Activated CD4-positive, alpha-beta memory T cell treated with anti-CD3 and anti-CD28 coated beads for 36 hours (primary cell): ENCODE data around the gene ZNF385A. TPM values are rescaled to one million over a fixed set of nuclear protein-coding genes. Genes with fewer than 3 reads are reported as not detected.
A peak's percentile ranks its signal among the peaks of the same experiment; 100 is the strongest.
"Not testable (repeated sequence)": the region's sequence is repeated elsewhere in the genome, so short reads cannot be mapped to it uniquely, and the experiment has no call there.

Experiments
- CTCF ChIA-PET: fragments of 350-600 bp; sonication (Branson Sonifier 250); formaldehyde crosslinking; loops from one replicate; lab custom pipeline; 2021; ENCODE audit warnings: antibody characterized with exemption, inconsistent platforms; lab: Charles Lee
- POLR2A ChIA-PET: fragments of 350-600 bp; sonication (Branson Sonifier 250); formaldehyde crosslinking; loops from one replicate; lab custom pipeline; 2021; ENCODE audit warnings: antibody characterized with exemption; lab: Charles Lee
- DNase-seq: peaks from one replicate; pipeline ENCODE4 v3.0.0-alpha.2; 2020
- H3K27ac Mint-ChIP-seq: one replicate; pipeline ENCODE4 v1.8.0; 2021; ENCODE audit warnings: mixed read lengths
- H3K27me3 Mint-ChIP-seq: one replicate; pipeline ENCODE4 v1.8.0; 2021; ENCODE audit warnings: mixed read lengths
- H3K36me3 Mint-ChIP-seq: one replicate; pipeline ENCODE4 v1.8.0; 2021; ENCODE audit warnings: mixed read lengths
- H3K4me1 Mint-ChIP-seq: one replicate; pipeline ENCODE4 v1.8.0; 2021; ENCODE audit warnings: low read depth, mixed read lengths
- H3K4me3 Mint-ChIP-seq: one replicate; pipeline ENCODE4 v1.8.0; 2021; ENCODE audit warnings: mild to moderate bottlenecking, mixed read lengths
- H3K9me3 Mint-ChIP-seq: one replicate; pipeline ENCODE4 v1.8.0; 2021; ENCODE audit warnings: mixed read lengths
- intact Hi-C: fragments of 100-400 bp; cut with micrococcal nuclease; formaldehyde crosslinking; loops from one replicate; pipeline ENCODE4 v1.15.1; 2023
- total RNA-seq, 2 experiments: library from RNA; stranded (reverse); gene quantifications; one replicate each; pipeline ENCODE4 v1.2.3, GENCODE V29; 2021

ZNF385A gene
- total RNA-seq, 2 experiments from 2014 or later, result 1.3 TPM

DNA sequence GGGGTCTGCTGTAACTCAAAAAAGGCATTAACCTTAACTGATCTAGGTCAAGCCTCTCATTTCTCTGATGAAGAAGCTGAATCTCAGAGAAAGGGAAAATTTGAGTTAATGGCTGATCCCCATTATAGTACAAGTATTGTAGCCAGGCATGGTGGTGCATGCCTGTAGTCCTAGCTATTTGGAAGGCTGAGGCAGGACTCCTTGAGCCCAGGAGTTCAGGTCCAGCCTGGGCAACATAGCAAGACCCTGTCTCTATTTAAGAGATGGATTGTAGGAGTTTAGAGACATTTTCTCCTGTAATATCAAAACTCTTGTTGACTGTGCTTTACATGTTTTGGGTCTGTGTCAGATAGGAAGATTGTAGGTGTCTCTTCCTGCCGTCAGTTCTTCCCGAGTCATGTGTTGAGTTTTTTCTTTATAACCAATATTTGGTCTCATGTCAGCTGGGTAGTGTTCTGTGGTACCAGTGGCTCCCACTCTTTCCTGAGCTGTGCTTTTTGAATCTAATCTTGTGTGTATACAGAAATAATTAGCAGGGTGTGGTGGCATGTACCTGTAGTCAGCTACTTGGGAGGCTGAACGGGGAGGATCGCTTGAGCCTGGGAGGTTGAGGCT lies 51.0 kb downstream of the ZNF385A start:
- intact Hi-C loops, result no loop called here
- H3K36me3 Mint-ChIP-seq, result peaks cover 2% of the 10 kb centered on the region
- ChIA-PET CTCF (interaction anchor here (1.0 to 6.8 kb wide), 11 partner anchors 8 to 113 kb away, joined by 3 to 84 read pairs (median 6); partner anchors contain the start of gene COPZ1), POLR2A (interaction anchor here (0.7 to 2.1 kb wide), 3 partner anchors 8 to 54 kb away, joined by 3 to 8 read pairs (median 4); partner anchors contain the start of genes CBX5 and COPZ1)
- no peak for DNase-seq
- H3K27ac Mint-ChIP-seq, result no peak overlapping the region
- H3K27me3 Mint-ChIP-seq, result no peaks in the 10 kb centered on the region
- H3K9me3 Mint-ChIP-seq, result no peaks in the 10 kb centered on the region
- H3K4me1 Mint-ChIP-seq, result peaks cover 45% of the 10 kb centered on the region
- H3K4me3 Mint-ChIP-seq, result no peak overlapping the region

DNA sequence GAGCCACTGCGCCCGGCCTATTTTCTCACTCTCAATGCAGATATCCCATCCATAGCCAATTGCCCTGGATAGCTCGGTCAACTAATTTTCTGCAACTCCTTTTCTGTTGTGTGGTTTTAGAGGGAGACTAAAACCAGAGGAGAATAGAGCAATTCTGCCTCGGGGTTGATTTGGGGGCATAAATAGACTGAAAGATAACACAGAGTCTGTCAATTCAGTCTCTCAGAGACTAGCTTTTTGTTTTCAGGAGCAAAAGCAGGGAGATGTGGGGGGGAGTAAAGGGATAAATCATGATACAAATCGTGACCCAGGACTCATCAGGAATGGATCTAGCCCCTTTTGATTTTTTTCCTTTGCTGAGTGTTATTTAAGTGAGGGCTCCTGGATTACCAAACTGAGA lies 53.1 kb downstream of the ZNF385A start:
- peaks cover 2% of the 10 kb centered on the region for H3K36me3 Mint-ChIP-seq
- H3K4me1 Mint-ChIP-seq, result peaks cover 49% of the 10 kb centered on the region
- ChIA-PET POLR2A (no interaction called here), CTCF (interaction anchor here (1.8 to 3.1 kb wide), 4 partner anchors 26 to 80 kb away, joined by 4 to 14 read pairs (median 6); no protein-coding TSS in a partner anchor)
- no peak for DNase-seq
- H3K27me3 Mint-ChIP-seq, result no peaks in the 10 kb centered on the region
- peak overlapping the region; percentile 56 for H3K27ac Mint-ChIP-seq
- no peaks in the 10 kb centered on the region for H3K9me3 Mint-ChIP-seq
- intact Hi-C loops, result no loop called here
- no peak overlapping the region for H3K4me3 Mint-ChIP-seq

DNA sequence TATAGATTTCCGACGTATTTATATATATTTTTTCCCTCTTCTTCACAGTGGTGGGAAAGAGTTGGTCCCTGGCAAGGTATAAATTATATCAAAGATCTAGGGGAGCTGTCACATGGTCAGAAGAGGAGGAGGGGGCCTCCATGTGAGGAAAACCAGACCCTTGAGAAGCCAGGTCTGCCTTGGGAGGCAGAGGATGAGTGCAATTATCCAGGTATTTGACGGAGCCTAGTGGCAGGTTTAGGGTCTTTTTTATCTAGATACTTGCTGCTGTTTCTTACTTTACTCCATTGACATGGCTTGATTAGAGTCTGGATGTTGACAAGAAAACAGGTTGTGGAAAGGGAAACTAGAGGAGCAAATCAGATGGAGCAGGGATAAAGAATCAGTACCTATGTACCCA lies 54.1 kb downstream of the ZNF385A start:
- peaks cover 49% of the 10 kb centered on the region for H3K4me1 Mint-ChIP-seq
- H3K27me3 Mint-ChIP-seq, result no peaks in the 10 kb centered on the region
- no peak overlapping the region for H3K4me3 Mint-ChIP-seq
- H3K36me3 Mint-ChIP-seq, result peaks cover 2% of the 10 kb centered on the region
- no peaks in the 10 kb centered on the region for H3K9me3 Mint-ChIP-seq
- intact Hi-C loops, result no loop called here
- CTCF ChIA-PET, result interaction anchor here (1.8 to 3.5 kb wide), 3 partner anchors 27 to 38 kb away, joined by 4 to 11 read pairs (median 5); no protein-coding TSS in a partner anchor
- DNase-seq, result no peak
- POLR2A ChIA-PET, result no interaction called here
- peak overlapping the region; percentile 71 for H3K27ac Mint-ChIP-seq

DNA sequence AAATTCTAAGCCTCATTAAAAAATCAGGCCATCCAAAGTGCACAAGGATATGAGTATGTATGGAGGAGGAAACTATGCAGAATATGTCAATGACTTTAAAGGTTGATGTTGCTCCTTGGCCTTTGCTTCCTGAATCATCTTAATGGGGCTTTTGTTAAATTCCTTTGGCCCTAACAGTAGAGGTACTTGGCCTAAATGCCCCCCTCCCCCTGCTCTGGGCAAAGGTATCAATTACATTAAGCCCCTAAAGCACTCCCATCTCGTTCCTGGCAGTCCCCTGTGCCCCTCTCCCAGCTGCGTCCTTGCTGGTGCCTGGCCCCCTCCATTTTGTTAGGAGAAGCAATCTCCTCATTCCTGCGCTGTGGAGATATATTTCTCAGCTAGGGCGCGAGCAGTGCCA lies 54.8 kb downstream of the ZNF385A start:
- intact Hi-C loops, result no loop called here
- ChIA-PET POLR2A (interaction anchor here (1.8 kb wide), 1 partner anchor 41 kb away, joined by 6 read pairs; no protein-coding TSS in a partner anchor), CTCF (interaction anchor here (1.0 to 3.5 kb wide), 5 partner anchors 28 to 345 kb away, joined by 4 to 11 read pairs (median 5); partner anchors contain the start of gene HOXC10)
- H3K4me1 Mint-ChIP-seq, result peaks cover 54% of the 10 kb centered on the region
- peaks cover 2% of the 10 kb centered on the region for H3K36me3 Mint-ChIP-seq
- no peak overlapping the region for H3K4me3 Mint-ChIP-seq
- no peaks in the 10 kb centered on the region for H3K27me3 Mint-ChIP-seq
- H3K27ac Mint-ChIP-seq, result no peak overlapping the region
- no peak for DNase-seq
- no peaks in the 10 kb centered on the region for H3K9me3 Mint-ChIP-seq

DNA sequence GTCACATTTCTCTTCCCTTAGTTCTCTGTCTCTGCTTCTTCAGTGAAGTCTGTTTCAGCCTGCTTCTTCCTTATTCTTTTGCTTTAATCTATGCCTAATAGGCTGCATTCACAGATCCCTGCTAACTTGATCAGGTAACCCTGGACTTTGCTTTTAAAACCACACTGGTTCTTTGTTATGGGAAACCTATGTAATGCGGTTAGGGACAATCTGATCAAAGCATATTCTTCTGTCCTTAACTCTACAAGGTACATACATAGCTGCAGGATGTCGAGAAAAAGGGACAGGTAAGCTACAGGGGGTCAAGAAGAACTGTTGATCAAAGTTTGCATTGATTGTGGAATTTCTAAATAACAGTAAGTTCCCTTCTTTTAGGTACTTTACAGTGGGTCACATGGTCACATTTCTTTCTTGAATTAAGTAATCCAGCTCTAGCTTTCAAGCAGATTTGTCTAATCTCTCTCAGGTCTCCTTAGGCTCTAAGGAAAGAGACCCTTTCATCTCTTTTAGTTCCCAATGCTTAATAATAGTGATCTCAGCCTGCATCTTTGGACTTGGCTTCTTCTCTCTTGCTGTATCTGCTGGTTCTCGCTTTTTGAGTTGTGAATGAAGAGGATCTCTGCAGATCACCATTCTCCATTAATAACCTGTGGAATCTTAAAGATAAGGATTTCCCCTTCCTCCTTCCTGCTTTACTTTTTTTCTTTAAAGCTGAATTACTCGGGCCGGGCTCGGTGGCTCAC lies 55.8 kb downstream of the ZNF385A start:
- H3K4me1 Mint-ChIP-seq, result peaks cover 57% of the 10 kb centered on the region

DNA sequence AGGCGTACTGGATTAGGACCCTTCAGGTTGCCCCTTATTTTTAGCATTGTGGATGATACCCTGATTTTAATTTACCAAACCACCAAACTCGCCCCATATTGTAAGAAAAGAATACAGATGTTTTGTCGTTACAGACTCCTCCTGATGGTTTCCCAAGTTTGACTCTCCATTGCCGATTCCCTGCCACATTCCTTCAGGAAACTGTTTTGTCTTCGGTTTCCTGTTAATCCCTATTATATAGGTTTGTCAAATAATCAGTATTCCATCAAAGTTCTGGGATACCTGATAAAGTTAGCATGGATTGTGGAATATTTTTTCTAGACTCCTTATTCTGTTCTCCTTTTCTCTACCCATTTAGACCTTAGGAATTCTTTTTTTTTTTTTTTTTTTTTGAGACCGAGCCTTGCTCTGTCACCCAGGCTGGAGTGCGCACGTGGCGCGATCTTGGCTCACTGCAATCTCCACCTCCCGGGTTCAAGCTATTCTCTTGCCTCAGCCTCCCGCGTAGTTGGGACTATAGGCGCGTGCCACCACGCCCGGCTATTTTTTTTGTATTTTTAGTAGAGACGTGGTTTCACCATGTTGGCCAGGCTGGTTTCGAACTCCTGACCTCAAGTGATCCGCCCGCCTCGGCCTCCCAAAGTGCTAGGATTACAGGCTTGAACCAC lies 59.0 kb downstream of the ZNF385A start:
- ChIA-PET POLR2A (interaction anchor here (0.7 to 1.3 kb wide), 7 partner anchors 9 to 74 kb away, joined by 3 to 11 read pairs (median 4); no protein-coding TSS in a partner anchor), CTCF (interaction anchor here (0.7 to 5.6 kb wide), 36 partner anchors 10 to 168 kb away, joined by 3 to 84 read pairs (median 6); partner anchors contain the start of genes CBX5, HNRNPA1 and NFE2)
- intact Hi-C loops, result loop anchor here (1.0 to 2.0 kb wide), 2 partner anchors 43 to 45 kb away; partner anchors contain the start of genes CBX5 and HNRNPA1
- Mint-ChIP-seq H3K4me1 (peaks cover 40% of the 10 kb centered on the region), H3K4me3 (peak overlapping the region; percentile 95), H3K27ac (peak overlapping the region; percentile 84)
- H3K27me3 Mint-ChIP-seq, H3K36me3 Mint-ChIP-seq, DNase-seq, H3K9me3 Mint-ChIP-seq: not testable (repeated sequence)

More for the DNA sequence above, 55.8 kb downstream of the ZNF385A start:
- CTCF ChIA-PET, result interaction anchor here (0.7 to 5.6 kb wide), 6 partner anchors 7 to 344 kb away, joined by 3 to 84 read pairs (median 7); partner anchors contain the start of gene HOXC10
- no peak for DNase-seq
- intact Hi-C loops, result no loop called here
- peaks cover 2% of the 10 kb centered on the region for H3K36me3 Mint-ChIP-seq
- POLR2A ChIA-PET, result interaction anchor here (1.8 kb wide), 1 partner anchor 40 kb away, joined by 6 read pairs; no protein-coding TSS in a partner anchor
- peak overlapping the region; percentile 71 for H3K27ac Mint-ChIP-seq
- no peak overlapping the region for H3K4me3 Mint-ChIP-seq
- H3K9me3 Mint-ChIP-seq, result no peaks in the 10 kb centered on the region
- no peaks in the 10 kb centered on the region for H3K27me3 Mint-ChIP-seq

DNA sequence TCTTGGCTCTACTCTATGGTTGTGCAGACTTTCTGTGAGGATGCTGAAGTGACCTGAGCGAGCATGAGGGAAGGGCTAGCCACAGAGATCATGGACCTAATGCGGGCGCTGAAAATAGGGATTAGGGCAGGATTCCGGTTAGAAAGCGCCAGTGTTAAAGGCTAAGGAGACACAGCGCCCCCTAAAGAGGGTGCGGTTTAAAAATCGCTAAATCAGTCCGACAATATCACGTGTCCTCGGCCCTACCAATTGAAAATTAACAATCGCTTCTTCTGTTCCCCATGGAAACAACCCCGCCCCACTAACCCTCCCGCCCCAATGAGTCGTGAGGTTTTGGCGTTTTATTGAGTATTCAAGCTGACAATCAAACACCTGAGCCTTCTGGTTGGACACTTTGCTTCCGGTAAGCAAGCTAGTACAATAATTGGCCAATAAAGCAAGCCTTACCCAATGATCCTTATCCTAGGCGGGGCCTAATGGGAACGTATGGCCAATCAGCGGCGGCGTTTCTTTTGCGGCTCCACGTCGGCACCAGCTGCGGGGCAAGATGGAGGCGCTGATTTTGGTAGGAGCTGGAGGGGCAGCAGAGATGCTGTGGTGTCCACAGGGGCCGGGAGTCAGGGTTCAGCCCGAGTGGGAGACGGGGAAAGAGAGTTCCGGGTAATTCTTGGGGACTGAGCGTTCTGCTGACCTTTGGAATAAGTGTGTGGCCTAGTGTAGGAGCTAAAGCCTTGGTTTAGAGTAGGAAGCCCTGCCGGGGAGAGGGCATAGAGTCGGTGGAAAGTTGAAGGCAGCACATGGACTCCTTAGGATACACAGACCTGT lies 59.7 kb downstream of the ZNF385A start, which contains the start of gene COPZ1:
Gene COPZ1 (plus strand): TSS at position 515 of the 825 bp plus-strand sequence. CDS start 33 bp downstream, at position 548.
- intact Hi-C loops, result loop anchor here (1.0 to 2.0 kb wide), 5 partner anchors 31 to 105 kb away; partner anchors contain the start of genes CBX5 and HNRNPA1
- Mint-ChIP-seq H3K4me1 (peaks cover 33% of the 10 kb centered on the region), H3K9me3 (no peaks in the 10 kb centered on the region), H3K27me3 (no peaks in the 10 kb centered on the region), H3K36me3 (peaks cover 2% of the 10 kb centered on the region), H3K27ac (peak within 1 kb of the TSS; percentile 84), H3K4me3 (peak within 1 kb of the TSS; percentile 95)
- ChIA-PET POLR2A (interaction anchor here (0.7 to 1.3 kb wide), 8 partner anchors 10 to 73 kb away, joined by 3 to 11 read pairs (median 4); no protein-coding TSS in a partner anchor), CTCF (interaction anchor here (0.7 to 5.6 kb wide), 40 partner anchors 11 to 169 kb away, joined by 3 to 84 read pairs (median 5); partner anchors contain the start of genes CBX5, HNRNPA1 and NFE2)
- peak; percentile 97 for DNase-seq

DNA sequence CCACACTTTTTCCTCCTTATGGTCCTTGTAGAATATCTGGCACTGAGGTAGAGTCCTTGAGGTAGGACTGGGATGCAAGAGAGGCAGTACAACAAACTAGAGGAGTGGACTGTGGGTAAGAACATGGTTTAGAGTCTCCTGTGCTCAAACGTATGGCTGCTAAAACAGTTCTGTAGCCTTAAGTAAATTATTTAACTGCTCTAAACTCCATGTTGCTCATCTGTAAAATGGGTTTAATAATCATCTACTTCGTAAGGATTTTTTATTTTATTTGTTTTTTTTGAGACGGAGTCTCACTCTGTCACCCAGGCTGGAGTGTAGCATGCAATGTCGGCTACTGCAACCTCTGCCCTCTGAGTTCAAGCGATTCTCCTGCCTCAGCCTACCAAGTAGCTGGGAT lies 63.2 kb downstream of the ZNF385A start:
- Mint-ChIP-seq H3K9me3 (no peaks in the 10 kb centered on the region), H3K36me3 (no peaks in the 10 kb centered on the region), H3K27me3 (no peaks in the 10 kb centered on the region), H3K27ac (no peak overlapping the region), H3K4me1 (peaks cover 11% of the 10 kb centered on the region), H3K4me3 (no peak overlapping the region)
- no peak for DNase-seq
- CTCF ChIA-PET, result interaction anchor here (0.9 to 1.8 kb wide), 4 partner anchors 8 to 69 kb away, joined by 3 to 6 read pairs (median 3); no protein-coding TSS in a partner anchor
- POLR2A ChIA-PET, result no interaction called here
- intact Hi-C loops, result no loop called here
